ENCODE data around the gene PSMD5. TPM values are rescaled to one million over a fixed set of nuclear protein-coding genes. Genes with fewer than 3 reads are reported as not detected.

PSMD5 gene
- total RNA-seq = 14.8 and 18.8 TPM in 2 replicates

DNA sequence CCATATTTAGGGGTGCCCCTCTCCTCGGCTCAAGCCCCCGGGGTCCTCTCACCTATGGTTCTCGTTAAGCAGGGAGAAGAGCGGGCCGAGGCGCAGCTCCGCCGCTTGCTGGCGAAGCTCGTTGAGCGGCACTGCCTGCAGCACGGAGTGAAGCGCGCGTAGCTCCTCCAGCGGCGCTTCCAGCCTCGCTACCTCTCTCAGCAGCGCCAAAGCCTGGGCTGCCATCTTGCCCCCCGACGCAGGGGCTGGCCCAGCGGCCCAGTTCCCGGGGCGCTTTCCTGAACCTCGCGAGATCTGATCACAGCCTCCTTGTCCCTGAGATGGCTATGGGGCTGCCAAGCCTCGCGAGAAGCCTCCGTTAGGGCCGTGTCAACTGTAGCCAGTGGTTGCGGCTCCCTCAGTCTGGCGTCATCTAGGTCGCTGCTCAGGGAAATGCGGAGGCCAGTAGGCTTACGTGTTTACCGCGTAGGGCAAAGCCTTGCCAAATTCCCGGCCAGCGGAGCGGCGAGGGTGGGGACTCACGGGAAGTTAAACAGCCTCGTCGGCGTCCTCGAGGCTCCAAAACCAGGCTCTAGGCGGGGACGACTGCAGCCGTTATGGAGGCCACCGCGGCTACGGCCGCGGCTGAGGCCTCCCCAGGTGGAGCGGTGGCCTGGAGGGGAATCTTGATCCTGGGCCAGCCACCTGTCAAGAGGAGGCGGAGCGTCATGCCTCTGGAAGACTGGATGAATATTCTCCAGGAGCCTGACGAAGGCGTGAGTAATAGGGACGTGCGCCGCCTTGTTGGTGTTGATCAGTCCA is at the start of gene PSMD5:
TSS of gene PSMD5 (minus strand) at position 238 of the 801 bp plus-strand sequence. CDS start at position 225, 13 bp downstream.

DNA sequence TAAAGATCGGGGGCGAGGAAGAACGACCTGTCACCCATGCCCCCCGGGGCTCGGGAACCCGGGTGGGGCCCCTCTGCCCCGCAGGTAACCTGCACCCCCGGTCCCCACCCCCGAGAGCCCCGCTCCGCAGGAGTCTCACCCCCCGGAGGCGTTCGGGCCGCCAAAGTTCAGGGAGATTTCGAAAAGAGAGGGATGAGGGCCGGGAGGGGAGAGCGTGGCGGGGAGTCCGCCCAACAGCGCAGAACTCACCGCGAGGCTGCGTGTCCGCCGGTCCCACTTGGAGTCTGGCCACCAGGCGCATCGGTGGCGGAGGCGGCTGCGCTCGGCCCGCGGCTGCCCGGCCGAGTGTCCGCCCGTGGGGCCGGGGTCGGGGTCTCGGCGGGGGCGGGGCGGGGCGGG is 34.1 kb upstream of the PSMD5 start, which contains the start of gene PHF19:
TSS of gene PHF19 (minus strand) at position 347 of the 399 bp plus-strand sequence. CDS start 2,447 bp downstream, outside the sequence.

DNA sequence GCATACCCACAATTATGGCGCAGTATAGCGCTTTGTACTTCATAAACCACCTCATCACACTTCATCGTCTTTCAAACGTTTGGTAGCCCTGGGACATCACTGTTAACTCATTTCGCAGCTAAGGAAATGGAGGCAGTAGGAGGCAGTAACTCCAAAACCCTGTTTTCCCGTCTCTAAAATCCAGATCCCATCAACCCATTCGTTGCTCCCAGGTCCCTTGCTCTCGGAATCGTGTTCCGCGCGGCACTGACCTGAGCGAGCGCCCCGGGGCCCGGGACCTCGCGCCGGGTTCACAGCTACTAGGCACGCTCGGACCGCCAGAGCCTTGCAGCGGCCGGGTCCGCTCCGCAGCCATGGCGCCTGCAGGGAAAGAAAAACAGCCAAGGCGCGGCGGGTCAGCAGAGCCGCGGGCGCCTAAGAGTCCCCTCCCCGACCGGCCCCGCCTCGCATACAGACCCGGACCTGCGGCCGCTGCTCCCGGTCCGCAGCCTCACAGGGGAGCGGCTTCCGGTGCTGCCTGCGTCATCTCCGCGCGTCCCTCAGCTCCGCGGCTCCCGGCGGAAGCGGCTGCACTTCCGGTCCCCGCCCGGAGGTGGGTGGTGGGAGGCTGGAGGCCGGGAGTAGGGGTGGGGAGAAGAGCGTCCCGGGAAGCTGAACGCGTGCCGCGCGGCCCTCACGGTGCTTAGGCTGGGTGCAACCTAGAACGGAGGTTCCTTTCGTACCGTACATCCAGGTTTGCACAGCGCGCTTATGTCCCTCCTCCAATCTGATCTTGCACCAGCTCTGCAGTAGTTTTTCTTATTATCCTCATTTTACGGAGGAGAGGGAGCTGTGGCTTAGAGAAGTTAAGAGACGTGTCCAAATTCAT is 49.6 kb downstream of the PSMD5 start, which contains the start of gene FBXW2:
TSS of gene FBXW2 (minus strand) at position 519 of the 868 bp plus-strand sequence. CDS start 5,158 bp downstream, outside the sequence.

Other genes with a start within 250 kb of the PSMD5 start
- 8.4 and 13.5 TPM in 2 replicates for gene MEGF9, start 128.5 kb downstream of the PSMD5 start, total RNA-seq
- gene FBXW2, start 49.5 kb downstream of the PSMD5 start, total RNA-seq = 25.9 and 32.9 TPM in 2 replicates
- 14.9 and 16.4 TPM in 2 replicates for gene PHF19, start 34.3 kb upstream of the PSMD5 start, total RNA-seq
- gene TRAF1, start 83.9 kb upstream of the PSMD5 start, total RNA-seq = 2.3 TPM in 2 replicates
- gene C5, start 207.4 kb upstream of the PSMD5 start, total RNA-seq = 4.5 and 4.8 TPM in 2 replicates
- 2.9 and 4.4 TPM in 2 replicates for gene CNTRL, start 232.0 kb upstream of the PSMD5 start, total RNA-seq

All from smooth muscle cell of bladder (primary cell).